Measurements from ENCODE around the gene ZNF239. TPM values are rescaled to one million over a fixed set of nuclear protein-coding genes. Genes with fewer than 3 reads are reported as not detected.
A peak's percentile ranks its signal among the peaks of the same experiment; 100 is the strongest.

ZNF239 gene
- total RNA-seq, 1 experiment from 2014 or later: 7.7 TPM

DNA sequence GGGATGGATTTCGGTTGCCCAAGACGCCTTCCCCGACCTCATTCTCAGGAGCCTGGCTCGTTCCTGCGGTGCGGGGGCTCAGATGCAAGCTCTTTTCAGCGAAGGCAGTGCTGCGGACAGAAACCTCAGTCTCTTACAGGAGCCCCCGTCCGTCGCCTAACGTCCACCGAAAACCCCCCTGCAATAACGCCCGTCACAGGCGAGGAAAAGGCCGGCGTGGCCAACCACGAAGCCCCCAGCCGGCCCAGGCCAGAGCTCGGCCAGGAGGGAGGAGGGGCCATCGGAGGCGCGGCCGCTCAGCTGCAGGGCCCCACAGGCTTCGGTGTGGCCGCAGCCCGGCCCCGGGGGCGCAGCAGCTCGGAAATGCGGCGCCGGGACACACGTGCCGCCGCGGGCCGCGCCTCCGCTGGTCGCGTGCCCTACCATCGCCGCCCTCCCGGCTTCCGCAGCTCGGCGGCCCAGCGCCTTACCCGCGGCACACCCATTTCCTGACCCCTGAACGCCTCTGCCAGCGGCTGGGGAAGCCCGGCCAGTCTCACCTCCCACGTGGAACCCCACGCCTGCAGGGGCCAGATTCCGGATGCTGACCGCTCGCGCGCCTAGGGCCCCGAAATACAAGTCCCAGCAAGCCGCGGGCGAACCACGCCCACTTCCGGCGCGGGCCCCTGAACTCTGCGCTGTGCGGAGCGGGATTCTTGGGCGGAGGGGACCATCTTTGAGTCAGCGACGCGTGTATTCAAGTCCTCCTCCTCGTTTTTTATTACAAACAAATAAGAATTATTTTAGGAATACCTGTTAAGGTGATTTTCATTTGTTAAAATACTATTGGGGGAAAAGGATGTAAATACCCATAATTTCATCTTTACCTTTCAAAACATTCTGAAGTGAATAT, at the start of gene ZNF239 (continued):
- TF ChIP-seq, protein P1, sequence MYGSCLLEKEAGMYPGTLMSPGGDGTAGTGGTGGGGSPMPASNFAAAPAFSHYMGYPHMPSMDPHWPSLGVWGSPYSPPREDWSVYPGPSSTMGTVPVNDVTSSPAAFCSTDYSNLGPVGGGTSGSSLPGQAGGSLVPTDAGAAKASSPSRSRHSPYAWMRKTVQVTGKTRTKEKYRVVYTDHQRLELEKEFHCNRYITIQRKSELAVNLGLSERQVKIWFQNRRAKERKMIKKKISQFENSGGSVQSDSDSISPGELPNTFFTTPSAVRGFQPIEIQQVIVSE (CRISPR knock-in tag; IDR thresholded peaks at IDR 0.05; ENCODE audit: borderline replicate concordance): no peak
- TF ChIP-seq, protein P2, sequence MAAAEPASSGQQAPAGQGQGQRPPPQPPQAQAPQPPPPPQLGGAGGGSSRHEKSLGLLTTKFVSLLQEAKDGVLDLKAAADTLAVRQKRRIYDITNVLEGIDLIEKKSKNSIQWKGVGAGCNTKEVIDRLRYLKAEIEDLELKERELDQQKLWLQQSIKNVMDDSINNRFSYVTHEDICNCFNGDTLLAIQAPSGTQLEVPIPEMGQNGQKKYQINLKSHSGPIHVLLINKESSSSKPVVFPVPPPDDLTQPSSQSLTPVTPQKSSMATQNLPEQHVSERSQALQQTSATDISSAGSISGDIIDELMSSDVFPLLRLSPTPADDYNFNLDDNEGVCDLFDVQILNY (CRISPR knock-in tag; IDR thresholded peaks at IDR 0.05): peak; percentile 95
- TF ChIP-seq CBFB (CRISPR knock-in tag; IDR thresholded peaks at IDR 0.05; ENCODE audit: low read depth) (peak; percentile 75; the same call in 1 of the 2 replicates), ESRRA (CRISPR knock-in tag; IDR thresholded peaks at IDR 0.05; ENCODE audit: borderline replicate concordance) (peak; percentile 97), TCF7 (CRISPR knock-in tag; IDR thresholded peaks at IDR 0.05; ENCODE audit: low read depth) (peak; percentile 94), SMAD3 (CRISPR knock-in tag; IDR thresholded peaks at IDR 0.05; ENCODE audit: borderline replicate concordance) (peak; percentile 92; the same call in 1 of the 2 replicates), FOXK1 (CRISPR knock-in tag; IDR thresholded peaks at IDR 0.05) (peak; percentile 92), RELA (CRISPR knock-in tag; IDR thresholded peaks at IDR 0.05; ENCODE audit: borderline replicate concordance) (peak; percentile 98), NR3C1 (CRISPR knock-in tag; conservative IDR thresholded peaks at IDR 0.05; ENCODE audit: low read depth) (no peak; the same call in 1 of the 2 replicates), NFATC4 (CRISPR knock-in tag; IDR thresholded peaks at IDR 0.05) (no peak), TEAD1 (CRISPR knock-in tag; IDR thresholded peaks at IDR 0.05) (peak; percentile 93; the same call in 1 of the 2 replicates), SMAD4 (CRISPR knock-in tag; IDR thresholded peaks at IDR 0.05) (peak; percentile 95), NFE2L1 (CRISPR knock-in tag; IDR thresholded peaks at IDR 0.05) (peak; percentile 96), NFYB (CRISPR knock-in tag; conservative IDR thresholded peaks at IDR 0.05; ENCODE audit: low read depth) (peak; percentile 43), SOX15 (CRISPR knock-in tag; IDR thresholded peaks at IDR 0.05) (no peak), NR2C2 (CRISPR knock-in tag; IDR thresholded peaks at IDR 0.05) (peak; percentile 75), IRF2 (CRISPR knock-in tag; IDR thresholded peaks at IDR 0.05; ENCODE audit: borderline replicate concordance, low read depth) (no peak), TP53 (CRISPR knock-in tag; IDR thresholded peaks at IDR 0.05) (peak; percentile 96), PRRX2 (CRISPR knock-in tag; IDR thresholded peaks at IDR 0.05) (no peak), ZBTB21 (CRISPR knock-in tag; IDR thresholded peaks at IDR 0.05; ENCODE audit: borderline replicate concordance) (peak; percentile 76; the same call in 1 of the 2 replicates), GRHL2 (CRISPR knock-in tag; IDR thresholded peaks at IDR 0.05; ENCODE audit: insufficient replicate concordance, severe bottlenecking) (no peak), ZNF121 (CRISPR knock-in tag; IDR thresholded peaks at IDR 0.05) (0 out of 2 replicates have a peak, but pooled peaks have one; percentile 9), HMGA2 (CRISPR knock-in tag; IDR thresholded peaks at IDR 0.05) (no peak)
- TF ChIP-seq, protein P3, sequence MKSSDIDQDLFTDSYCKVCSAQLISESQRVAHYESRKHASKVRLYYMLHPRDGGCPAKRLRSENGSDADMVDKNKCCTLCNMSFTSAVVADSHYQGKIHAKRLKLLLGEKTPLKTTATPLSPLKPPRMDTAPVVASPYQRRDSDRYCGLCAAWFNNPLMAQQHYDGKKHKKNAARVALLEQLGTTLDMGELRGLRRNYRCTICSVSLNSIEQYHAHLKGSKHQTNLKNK (CRISPR knock-in tag; IDR thresholded peaks at IDR 0.05): no peak
- TF ChIP-seq, protein P4, sequence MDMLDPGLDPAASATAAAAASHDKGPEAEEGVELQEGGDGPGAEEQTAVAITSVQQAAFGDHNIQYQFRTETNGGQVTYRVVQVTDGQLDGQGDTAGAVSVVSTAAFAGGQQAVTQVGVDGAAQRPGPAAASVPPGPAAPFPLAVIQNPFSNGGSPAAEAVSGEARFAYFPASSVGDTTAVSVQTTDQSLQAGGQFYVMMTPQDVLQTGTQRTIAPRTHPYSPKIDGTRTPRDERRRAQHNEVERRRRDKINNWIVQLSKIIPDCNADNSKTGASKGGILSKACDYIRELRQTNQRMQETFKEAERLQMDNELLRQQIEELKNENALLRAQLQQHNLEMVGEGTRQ (CRISPR knock-in tag; IDR thresholded peaks at IDR 0.05): peak; percentile 78
- TF ChIP-seq, protein P5, sequence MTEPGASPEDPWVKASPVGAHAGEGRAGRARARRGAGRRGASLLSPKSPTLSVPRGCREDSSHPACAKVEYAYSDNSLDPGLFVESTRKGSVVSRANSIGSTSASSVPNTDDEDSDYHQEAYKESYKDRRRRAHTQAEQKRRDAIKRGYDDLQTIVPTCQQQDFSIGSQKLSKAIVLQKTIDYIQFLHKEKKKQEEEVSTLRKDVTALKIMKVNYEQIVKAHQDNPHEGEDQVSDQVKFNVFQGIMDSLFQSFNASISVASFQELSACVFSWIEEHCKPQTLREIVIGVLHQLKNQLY (CRISPR knock-in tag; IDR thresholded peaks at IDR 0.05): no peak; the same call in 1 of the 2 replicates
- TF ChIP-seq, protein P6, sequence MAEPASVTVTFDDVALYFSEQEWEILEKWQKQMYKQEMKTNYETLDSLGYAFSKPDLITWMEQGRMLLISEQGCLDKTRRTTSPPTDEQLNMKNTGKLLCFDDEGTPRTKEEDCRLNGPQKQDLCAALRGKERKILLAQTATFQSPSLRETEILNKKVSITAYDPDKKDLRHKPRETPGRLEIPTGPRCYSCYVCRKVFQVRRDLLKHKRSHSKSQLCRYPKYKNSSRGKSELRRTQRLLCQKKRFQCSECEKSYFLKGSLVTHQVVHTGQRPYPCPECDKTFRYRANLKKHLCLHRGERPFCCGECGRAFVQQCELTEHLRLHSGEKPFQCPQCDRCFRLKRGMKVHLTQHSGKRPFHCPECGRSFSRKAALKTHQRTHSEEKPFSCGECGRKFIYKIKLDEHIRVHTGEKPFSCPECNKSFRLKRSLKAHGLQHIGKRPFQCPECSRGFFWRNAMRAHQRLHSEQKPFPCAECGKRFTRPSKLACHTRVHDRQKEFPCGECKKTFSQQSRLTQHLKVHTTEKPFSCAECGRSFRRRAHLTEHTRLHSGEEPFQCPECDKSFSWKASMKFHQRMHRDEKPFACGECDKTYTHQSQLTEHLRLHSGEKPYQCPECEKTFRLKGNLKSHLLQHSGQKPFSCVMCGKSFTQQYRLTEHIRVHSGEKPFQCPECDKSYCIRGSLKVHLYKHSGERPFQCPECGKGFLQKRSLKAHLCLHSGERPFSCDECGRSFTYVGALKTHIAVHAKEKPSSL (CRISPR knock-in tag; conservative IDR thresholded peaks at IDR 0.05): no peak
- TF ChIP-seq, protein P7, sequence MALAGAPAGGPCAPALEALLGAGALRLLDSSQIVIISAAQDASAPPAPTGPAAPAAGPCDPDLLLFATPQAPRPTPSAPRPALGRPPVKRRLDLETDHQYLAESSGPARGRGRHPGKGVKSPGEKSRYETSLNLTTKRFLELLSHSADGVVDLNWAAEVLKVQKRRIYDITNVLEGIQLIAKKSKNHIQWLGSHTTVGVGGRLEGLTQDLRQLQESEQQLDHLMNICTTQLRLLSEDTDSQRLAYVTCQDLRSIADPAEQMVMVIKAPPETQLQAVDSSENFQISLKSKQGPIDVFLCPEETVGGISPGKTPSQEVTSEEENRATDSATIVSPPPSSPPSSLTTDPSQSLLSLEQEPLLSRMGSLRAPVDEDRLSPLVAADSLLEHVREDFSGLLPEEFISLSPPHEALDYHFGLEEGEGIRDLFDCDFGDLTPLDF (CRISPR knock-in tag; IDR thresholded peaks at IDR 0.05): peak; percentile 85; the same call in 1 of the 2 replicates

Measured in WTC11 (cell line).